ENCODE measurements around the gene FKBP3.

- TF ChIP-seq ATF1 (CRISPR knock-in tag; IDR thresholded peaks at IDR 0.05) (no peak), POLR2A (IDR thresholded peaks at IDR 0.05; ENCODE audit: insufficient read depth in 1 of 2, low read depth in 2 of 2, low read length in 2 of 2) (no peak), EHMT2 (IDR thresholded peaks at IDR 0.05; ENCODE audit: borderline replicate concordance, low read depth, low read length) (no peak), ADNP (CRISPR knock-in tag; IDR thresholded peaks at IDR 0.05) (no peak), HDAC2 (CRISPR knock-in tag; IDR thresholded peaks at IDR 0.05) (no peak), ELF4 (CRISPR knock-in tag; IDR thresholded peaks at IDR 0.05; ENCODE audit: borderline replicate concordance) (no peak), HMGXB4 (CRISPR knock-in tag; IDR thresholded peaks at IDR 0.05; ENCODE audit: borderline replicate concordance in 1 of 2, low read depth in 1 of 2) (no peak), TBX2 (CRISPR knock-in tag; IDR thresholded peaks at IDR 0.05; ENCODE audit: borderline replicate concordance) (no peak), ZC3H4 (CRISPR knock-in tag; IDR thresholded peaks at IDR 0.05; ENCODE audit: borderline replicate concordance) (no peak), CTCF (CRISPR knock-in tag; IDR thresholded peaks at IDR 0.05) (no peak), CBX5 (CRISPR knock-in tag; IDR thresholded peaks at IDR 0.05; ENCODE audit: borderline replicate concordance) (no peak), ZNF513 (CRISPR knock-in tag; conservative IDR thresholded peaks at IDR 0.05) (no peak), ZBTB21 (CRISPR knock-in tag; IDR thresholded peaks at IDR 0.05) (no peak), ZNF546 (CRISPR knock-in tag; conservative IDR thresholded peaks at IDR 0.05) (no peak)
These were observed 614 bp downstream of the FKBP3 start for GRCh38 chr14:45133683-45134050.
